ENCODE data around the gene GOLPH3. TPM values are rescaled to one million over a fixed set of nuclear protein-coding genes. Genes with fewer than 3 reads are reported as not detected.
A peak's percentile ranks its signal among the peaks of the same experiment; 100 is the strongest.

Gene GOLPH3
- total RNA-seq, 4 donors from 2014 or later = 58.6 to 74.6 (median 63.0) TPM

GRCh38 chr5:32107291-32107690 is 66.8 kb downstream of the GOLPH3 start:
- TF ChIP-seq POLR2A (IDR thresholded peaks at IDR 0.05) = no peak
- no peak for TF ChIP-seq CTCF (IDR thresholded peaks at IDR 0.05)
- no peaks in the 10 kb centered on the region for H3K9me3 ChIP-seq
- no peaks in the 10 kb centered on the region for H3K4me1 ChIP-seq
- no peak for DNase-seq
- H3K4me3 ChIP-seq = no peak overlapping the region
- H3K27ac ChIP-seq = no peak overlapping the region
- intact Hi-C loops (cut with DNase I) = no loop called here
- no peaks in the 10 kb centered on the region for H3K27me3 ChIP-seq
- peaks cover 13 to 98% (median 14%) of the 10 kb centered on the region in 3 donors for H3K36me3 ChIP-seq
- WGBS, 2 donors = 91 to 92% methylated on average over 4 of the region's 4 CpGs

GRCh38 chr5:32103521-32103920 is 70.6 kb downstream of the GOLPH3 start:
- no peak overlapping the region for H3K27ac ChIP-seq
- H3K36me3 ChIP-seq = peaks cover 9 to 99% (median 18%) of the 10 kb centered on the region in 3 donors
- whole genome bisulfite sequencing, 2 donors = 88 to 90% methylated on average over 10 to 12 of the region's 12 CpGs
- DNase-seq = no peak
- H3K4me1 ChIP-seq = peaks cover 0 to 11% (median 0%) of the 10 kb centered on the region in 3 donors
- no peaks in the 10 kb centered on the region for H3K9me3 ChIP-seq
- intact Hi-C loops (cut with DNase I) = no loop called here
- TF ChIP-seq POLR2A (IDR thresholded peaks at IDR 0.05) (no peak), CTCF (IDR thresholded peaks at IDR 0.05) (no peak)
- H3K27me3 ChIP-seq = no peaks in the 10 kb centered on the region
- H3K4me3 ChIP-seq = no peak overlapping the region

- peaks cover 9 to 99% (median 18%) of the 10 kb centered on the region in 3 donors for H3K36me3 ChIP-seq
- WGBS, 2 donors = 71 to 92% methylated on average over 8 to 11 of the region's 12 CpGs
- H3K4me1 ChIP-seq = peaks cover 0 to 11% (median 0%) of the 10 kb centered on the region in 3 donors
- no peaks in the 10 kb centered on the region for H3K9me3 ChIP-seq
- H3K27me3 ChIP-seq = no peaks in the 10 kb centered on the region
- H3K27ac ChIP-seq = no peak overlapping the region
- no peak overlapping the region for H3K4me3 ChIP-seq
- intact Hi-C loops (cut with DNase I) = no loop called here
- no peak for TF ChIP-seq CTCF (IDR thresholded peaks at IDR 0.05)
- TF ChIP-seq POLR2A (IDR thresholded peaks at IDR 0.05) = no peak
- DNase-seq = no peak
Observed at GRCh38 chr5:32102254-32102986, 71.7 kb downstream of the GOLPH3 start.

GRCh38 chr5:32100691-32101302 is 73.3 kb downstream of the GOLPH3 start:
- no peak for DNase-seq
- intact Hi-C loops (cut with DNase I) = no loop called here
- Histone ChIP-seq H3K4me3 (no peak overlapping the region), H3K9me3 (no peaks in the 10 kb centered on the region), H3K4me1 (peaks cover 0 to 11% (median 0%) of the 10 kb centered on the region in 3 donors), H3K27ac (no peak overlapping the region), H3K36me3 (peaks cover 3 to 89% (median 10%) of the 10 kb centered on the region in 3 donors), H3K27me3 (no peaks in the 10 kb centered on the region)
- WGBS, 2 donors = 89 to 90% methylated on average over 8 of the region's 8 CpGs
- TF ChIP-seq CTCF (IDR thresholded peaks at IDR 0.05) (no peak), POLR2A (IDR thresholded peaks at IDR 0.05) (no peak)

GRCh38 chr5:32100230-32100629 is 73.9 kb downstream of the GOLPH3 start:
- no peak for DNase-seq

More at GRCh38 chr5:32100230-32100629, 73.9 kb downstream of the GOLPH3 start:
- 75 to 86% methylated on average over 2 of the region's 6 CpGs for WGBS, 2 donors
- H3K36me3 ChIP-seq = peaks cover 3 to 88% (median 10%) of the 10 kb centered on the region in 3 donors
- peaks cover 0 to 11% (median 0%) of the 10 kb centered on the region in 3 donors for H3K4me1 ChIP-seq
- no peak overlapping the region for H3K4me3 ChIP-seq
- no peaks in the 10 kb centered on the region for H3K9me3 ChIP-seq
- no peaks in the 10 kb centered on the region for H3K27me3 ChIP-seq
- H3K27ac ChIP-seq = peak overlapping the region in 1 of 4 donors; percentile 51
- intact Hi-C loops (cut with DNase I) = no loop called here
- TF ChIP-seq CTCF (IDR thresholded peaks at IDR 0.05) = no peak
- no peak for TF ChIP-seq POLR2A (IDR thresholded peaks at IDR 0.05)
